Hepatocyte (in vitro differentiated cells): ENCODE measurements around the gene RYK. TPM values are rescaled to one million over a fixed set of nuclear protein-coding genes. Genes with fewer than 3 reads are reported as not detected.

ENCODE experiments used
- DNase-seq: peaks from one replicate; pipeline ENCODE4 v3.0.0-alpha.2; 2016; ENCODE audit warnings: low spot score
- H2AFZ ChIP-seq: fragments of 200-600 bp; sonication (generic); 2 replicates; pipeline ENCODE4 v1.6.0; 2016; ENCODE audit warnings: antibody characterized with exemption, mild to moderate bottlenecking
- H3K27ac ChIP-seq: fragments of 200-600 bp; sonication (generic); 2 replicates; pipeline ENCODE4 v1.5.1; 2016; ENCODE audit warnings: mild to moderate bottlenecking
- H3K27me3 ChIP-seq: fragments of 200-600 bp; sonication (generic); 2 replicates; pipeline ENCODE4 v1.6.1; 2016
- H3K36me3 ChIP-seq: fragments of 200-600 bp; sonication (generic); replicated peaks from 2 replicates; pipeline ENCODE4 v1.5.1; 2016; ENCODE audit warnings: low read depth; ENCODE audit not compliant: insufficient read depth
- H3K4me1 ChIP-seq: fragments of 200-600 bp; sonication (generic); 2 replicates; pipeline ENCODE4 v1.5.1; 2016; ENCODE audit warnings: mild to moderate bottlenecking, moderate library complexity; ENCODE audit not compliant: insufficient read depth
- H3K4me2 ChIP-seq: fragments of 200-600 bp; sonication (generic); 2 replicates; pipeline ENCODE4 v1.6.0; 2016
- H3K4me3 ChIP-seq: fragments of 200-600 bp; sonication (generic); 2 replicates; pipeline ENCODE4 v1.5.1; 2016; ENCODE audit warnings: mild to moderate bottlenecking
- H3K79me2 ChIP-seq: fragments of 200-600 bp; sonication (generic); 2 replicates; pipeline ENCODE4 v1.6.0; 2017; ENCODE audit warnings: mild to moderate bottlenecking
- H3K9me2 ChIP-seq: fragments of 200-600 bp; sonication (generic); replicated peaks from 2 replicates; pipeline ENCODE4 v1.6.0; 2017; ENCODE audit warnings: mild to moderate bottlenecking; ENCODE audit not compliant: insufficient read depth
- H3K9me3 ChIP-seq: fragments of 200-600 bp; sonication (generic); 2 replicates; pipeline ENCODE4 v1.5.1; 2016; ENCODE audit warnings: low read depth, mild to moderate bottlenecking
- H4K20me1 ChIP-seq: fragments of 200-600 bp; sonication (generic); 2 replicates; pipeline ENCODE4 v1.6.0; 2016; ENCODE audit warnings: mild to moderate bottlenecking; ENCODE audit not compliant: insufficient read depth, poor library complexity, severe bottlenecking
- EZH2 ChIP-seq: fragments of 200-600 bp; sonication (generic); IDR thresholded peaks from 2 replicates; pipeline ENCODE4 v1.6.1; 2016; ENCODE audit warnings: antibody characterized with exemption, mild to moderate bottlenecking, borderline replicate concordance
- EZH2phosphoT487 ChIP-seq: fragments of 200-600 bp; sonication (generic); IDR thresholded peaks from one replicate; pipeline ENCODE4 v1.6.1; 2018; ENCODE audit warnings: antibody characterized with exemption, mild to moderate bottlenecking, low read depth, moderate library complexity; ENCODE audit not compliant: unreplicated experiment, severe bottlenecking
- WGBS: methylation state at CpG from one replicate; pipeline ENCODE4 v1.1.6; 2016; ENCODE audit warnings: low lambda C conversion rate; ENCODE audit errors: missing lambda C conversion rate; 5-methylcytosine and 5-hydroxymethylcytosine counted together
- polyA plus RNA-seq: library from polyadenylated mRNA; unstranded; fragments of >200 nt; fragmentation: Nextera tagmentation; extraction: Ambion mirVana; gene quantifications from 2 replicates; pipeline ENCODE4 v1.2.1, GENCODE V29; 2016
- total RNA-seq: library from RNA; depleted of rRNA; stranded (reverse); fragments of >200 nt; gene quantifications from 2 replicates; pipeline ENCODE4 v1.2.3, GENCODE V29; 2014
- TF ChIP-seq, protein P1 (sequence below): fragments of 200-600 bp; sonication (generic); IDR thresholded peaks from 2 replicates; pipeline ENCODE4 v1.5.1; 2016; ENCODE audit warnings: antibody characterized with exemption, mild to moderate bottlenecking; ENCODE audit not compliant: poor library complexity

Gene RYK
- total and polyA plus RNA-seq, 2 experiments from 2014 or later = 56.5 to 102 TPM

DNA sequence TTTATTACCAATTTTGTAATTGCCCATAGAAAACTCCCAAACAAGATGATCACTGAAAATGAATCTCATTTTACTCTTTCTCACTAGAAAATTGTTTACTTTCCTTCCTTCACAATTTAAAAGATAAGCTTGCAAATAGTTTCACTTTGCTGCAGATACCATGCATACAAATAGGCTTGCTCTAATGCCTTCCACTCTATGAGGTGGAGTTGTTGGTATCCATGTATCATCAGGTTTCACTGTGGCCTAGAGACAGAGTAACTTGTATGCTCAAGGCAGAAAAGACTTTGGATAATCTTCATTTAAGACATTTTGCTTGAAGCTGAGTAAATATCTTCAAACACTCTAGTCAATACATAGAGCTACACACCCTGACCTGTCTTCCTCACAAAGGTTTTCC lies 60.8 kb downstream of the RYK start:
- peaks cover 2% of the 10 kb centered on the region for H4K20me1 ChIP-seq
- no peaks in the 10 kb centered on the region for H3K9me3 ChIP-seq
- no peak overlapping the region for H3K4me2 ChIP-seq
- H3K4me3 ChIP-seq = no peak overlapping the region
- H2AFZ ChIP-seq = no peak overlapping the region
- H3K27ac ChIP-seq = no peak overlapping the region
- no peaks in the 10 kb centered on the region for H3K36me3 ChIP-seq
- no peaks in the 10 kb centered on the region for H3K27me3 ChIP-seq
- no peaks in the 10 kb centered on the region for H3K9me2 ChIP-seq
- no peaks in the 10 kb centered on the region for H3K4me1 ChIP-seq
- TF ChIP-seq, protein P1, sequence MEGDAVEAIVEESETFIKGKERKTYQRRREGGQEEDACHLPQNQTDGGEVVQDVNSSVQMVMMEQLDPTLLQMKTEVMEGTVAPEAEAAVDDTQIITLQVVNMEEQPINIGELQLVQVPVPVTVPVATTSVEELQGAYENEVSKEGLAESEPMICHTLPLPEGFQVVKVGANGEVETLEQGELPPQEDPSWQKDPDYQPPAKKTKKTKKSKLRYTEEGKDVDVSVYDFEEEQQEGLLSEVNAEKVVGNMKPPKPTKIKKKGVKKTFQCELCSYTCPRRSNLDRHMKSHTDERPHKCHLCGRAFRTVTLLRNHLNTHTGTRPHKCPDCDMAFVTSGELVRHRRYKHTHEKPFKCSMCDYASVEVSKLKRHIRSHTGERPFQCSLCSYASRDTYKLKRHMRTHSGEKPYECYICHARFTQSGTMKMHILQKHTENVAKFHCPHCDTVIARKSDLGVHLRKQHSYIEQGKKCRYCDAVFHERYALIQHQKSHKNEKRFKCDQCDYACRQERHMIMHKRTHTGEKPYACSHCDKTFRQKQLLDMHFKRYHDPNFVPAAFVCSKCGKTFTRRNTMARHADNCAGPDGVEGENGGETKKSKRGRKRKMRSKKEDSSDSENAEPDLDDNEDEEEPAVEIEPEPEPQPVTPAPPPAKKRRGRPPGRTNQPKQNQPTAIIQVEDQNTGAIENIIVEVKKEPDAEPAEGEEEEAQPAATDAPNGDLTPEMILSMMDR = no peak
- peaks cover 15% of the 10 kb centered on the region for H3K79me2 ChIP-seq
- no peak for DNase-seq

DNA sequence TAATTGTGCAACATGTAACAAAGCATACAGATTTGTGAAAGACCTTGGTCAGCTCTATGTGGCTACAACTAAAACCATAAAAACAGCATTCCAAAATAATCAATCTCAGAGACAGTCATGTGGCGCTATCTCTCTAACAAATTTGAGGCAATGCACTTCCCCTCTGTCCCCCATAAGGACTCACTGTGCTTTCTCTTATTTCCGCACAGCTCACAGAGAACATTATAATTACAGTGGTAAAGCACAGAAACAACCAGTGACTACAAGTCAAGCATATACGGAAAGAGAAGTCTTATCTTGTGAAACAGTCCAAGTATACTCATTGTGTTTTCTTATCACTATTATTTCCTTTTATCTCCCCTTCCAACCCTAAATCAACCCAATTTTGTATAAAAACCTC lies 64.3 kb downstream of the RYK start:
- Histone ChIP-seq H3K79me2 (peaks cover 12% of the 10 kb centered on the region), H4K20me1 (peaks cover 2% of the 10 kb centered on the region), H3K27ac (no peak overlapping the region), H3K36me3 (no peaks in the 10 kb centered on the region), H3K9me3 (no peaks in the 10 kb centered on the region), H3K4me3 (no peak overlapping the region), H3K27me3 (no peaks in the 10 kb centered on the region), H3K4me1 (no peaks in the 10 kb centered on the region), H2AFZ (no peak overlapping the region), H3K9me2 (no peaks in the 10 kb centered on the region), H3K4me2 (no peak overlapping the region)
- WGBS = 81% methylated on average over 3 of the region's 3 CpGs
- no peak for TF ChIP-seq EZH2
- TF ChIP-seq EZH2phosphoT487 = no peak
- TF ChIP-seq, protein P1 = no peak
- no peak for DNase-seq

DNA sequence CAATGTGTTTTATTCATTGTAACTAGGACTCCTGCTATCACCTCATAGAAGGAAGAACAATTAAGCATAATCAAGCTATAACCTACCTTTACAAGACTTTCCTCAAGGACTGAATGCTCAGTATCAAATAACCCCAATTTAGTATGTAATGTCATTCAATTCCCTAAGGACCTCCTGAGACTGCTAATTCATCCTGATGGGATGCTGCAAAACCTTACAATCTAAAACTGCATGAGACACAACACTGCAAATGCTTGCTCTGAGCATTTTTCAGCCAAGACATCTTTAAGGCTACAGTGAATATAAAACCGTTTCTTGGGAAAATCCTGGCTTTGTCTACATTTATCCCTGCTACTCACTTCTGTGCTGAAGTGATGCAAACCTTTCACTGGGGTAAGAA lies 69.9 kb downstream of the RYK start:
- no peak for DNase-seq
- no peaks in the 10 kb centered on the region for H3K27me3 ChIP-seq
- H4K20me1 ChIP-seq = no peaks in the 10 kb centered on the region
- no peaks in the 10 kb centered on the region for H3K4me1 ChIP-seq
- H3K79me2 ChIP-seq = peaks cover 2% of the 10 kb centered on the region
- H3K4me3 ChIP-seq = no peak overlapping the region
- H3K9me2 ChIP-seq = no peaks in the 10 kb centered on the region
- H3K27ac ChIP-seq = no peak overlapping the region
- WGBS = 92% methylated on average over 1 of the region's 1 CpG
- TF ChIP-seq EZH2 = no peak
- TF ChIP-seq EZH2phosphoT487 = no peak
- TF ChIP-seq, protein P1 = no peak
- no peaks in the 10 kb centered on the region for H3K9me3 ChIP-seq
- no peak overlapping the region for H3K4me2 ChIP-seq
- H3K36me3 ChIP-seq = no peaks in the 10 kb centered on the region
- no peak overlapping the region for H2AFZ ChIP-seq

DNA sequence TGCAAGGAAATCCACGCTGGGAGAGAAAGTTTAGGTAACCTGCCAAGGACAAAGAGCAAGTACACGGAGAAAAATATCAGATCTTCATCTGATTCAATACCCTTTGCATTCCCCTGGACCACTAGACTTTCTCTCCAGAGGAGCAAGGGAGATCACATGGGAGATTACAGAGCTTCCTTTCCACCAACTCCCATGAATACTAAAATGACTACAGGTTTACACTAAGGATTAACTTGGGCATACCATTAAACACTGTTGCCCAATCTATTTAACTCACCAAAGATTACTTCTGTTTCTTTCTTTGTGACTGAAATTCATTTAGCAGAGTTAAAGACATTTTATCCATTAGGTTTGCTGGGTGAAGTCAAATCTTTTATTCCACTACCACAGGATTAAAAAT lies 71.2 kb downstream of the RYK start:
- Histone ChIP-seq H3K27me3 (no peaks in the 10 kb centered on the region), H3K4me2 (no peak overlapping the region), H3K9me3 (no peaks in the 10 kb centered on the region), H3K4me1 (no peaks in the 10 kb centered on the region), H3K9me2 (no peaks in the 10 kb centered on the region), H2AFZ (no peak overlapping the region), H3K79me2 (peaks cover 2% of the 10 kb centered on the region), H3K36me3 (no peaks in the 10 kb centered on the region), H3K4me3 (no peak overlapping the region), H4K20me1 (no peaks in the 10 kb centered on the region), H3K27ac (no peak overlapping the region)
- DNase-seq = no peak
- TF ChIP-seq EZH2 = no peak
- TF ChIP-seq EZH2phosphoT487 = no peak
- TF ChIP-seq, protein P1 = no peak
- WGBS = 87% methylated on average over 2 of the region's 2 CpGs
